Calu3 (cell line): Measurements from ENCODE around the gene BMERB1. TPM values are rescaled to one million over a fixed set of nuclear protein-coding genes. Genes with fewer than 3 reads are reported as not detected.

Source experiments
- BruUV-seq: library from RNA; stranded (reverse); fragments of 400-500 nt; replicated peaks from 2 replicates; lab custom pipeline; 2021; lab: Mats Ljungman, UMichigan
- CTCF ChIA-PET: fragments of 300-600 bp; sonication (Branson Sonifier 250); formaldehyde crosslinking; loops from one replicate; lab custom pipeline; 2022; ENCODE audit warnings: antibody characterized with exemption; lab: Charles Lee
- DNase-seq: peaks from one replicate; pipeline ENCODE4 v3.0.0; 2022
- H3K27ac Mint-ChIP-seq: one replicate; pipeline ENCODE4 v1.8.0; 2022; ENCODE audit warnings: mixed read lengths; ENCODE audit not compliant: unreplicated experiment
- H3K27me3 Mint-ChIP-seq: one replicate; pipeline ENCODE4 v1.8.0; 2022; ENCODE audit warnings: mixed read lengths; ENCODE audit not compliant: unreplicated experiment
- H3K36me3 Mint-ChIP-seq: one replicate; pipeline ENCODE4 v1.8.0; 2022; ENCODE audit warnings: mild to moderate bottlenecking, moderate library complexity, mixed read lengths; ENCODE audit not compliant: insufficient read depth, unreplicated experiment
- H3K4me1 Mint-ChIP-seq: one replicate; pipeline ENCODE4 v1.8.0; 2022; ENCODE audit warnings: mild to moderate bottlenecking, low read depth, mixed read lengths; ENCODE audit not compliant: unreplicated experiment
- H3K4me3 Mint-ChIP-seq: one replicate; pipeline ENCODE4 v1.8.0; 2022; ENCODE audit warnings: mild to moderate bottlenecking, low read depth, moderate library complexity, mixed read lengths; ENCODE audit not compliant: unreplicated experiment
- H3K9me3 Mint-ChIP-seq: one replicate; pipeline ENCODE4 v1.8.0; 2022; ENCODE audit warnings: low read depth, mixed read lengths; ENCODE audit not compliant: unreplicated experiment
- CTCF ChIP-seq: fragments of 200-600 bp; IDR thresholded peaks from one replicate; pipeline ENCODE4 v1.8.0; 2022; ENCODE audit warnings: antibody characterized with exemption; ENCODE audit not compliant: unreplicated experiment
- intact Hi-C: fragments of 100-400 bp; cut with micrococcal nuclease; formaldehyde crosslinking; loops from one replicate; pipeline ENCODE4 v1.10.0; 2022; ENCODE audit not compliant: unreplicated experiment
- total RNA-seq: library from RNA; stranded (reverse); gene quantifications from 2 replicates; pipeline ENCODE4 v1.2.3, GENCODE V29; 2022

Gene BMERB1
- total RNA-seq, 1 experiment from 2014 or later = 3.0 TPM

- CTCF ChIA-PET = no interaction called here
These were observed 59.2 kb downstream of the BMERB1 start for GRCh38 chr16:15493466-15494180.

DNA sequence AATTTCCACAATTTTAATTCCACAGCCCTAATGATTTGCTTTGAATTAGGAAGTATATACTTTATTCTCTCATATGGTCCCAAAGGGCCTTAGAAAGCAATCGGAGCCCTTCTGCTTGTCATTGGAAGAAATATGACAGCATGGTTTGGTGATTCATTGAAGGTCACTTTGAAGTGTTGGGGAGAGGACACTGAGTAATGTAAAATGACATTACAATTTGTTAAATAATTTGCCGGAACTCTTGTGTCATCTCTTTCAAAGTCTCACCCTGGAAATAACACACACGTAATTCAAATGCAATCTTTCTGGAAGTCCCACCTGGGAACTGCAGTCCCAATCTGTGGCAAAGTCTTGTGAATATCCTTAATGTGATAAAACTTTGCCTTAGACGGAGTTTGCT is 59.8 kb downstream of the BMERB1 start:
- no peak for DNase-seq
- H3K9me3 Mint-ChIP-seq = peaks cover 4% of the 10 kb centered on the region
- no peak for TF ChIP-seq CTCF
- H3K4me1 Mint-ChIP-seq = peaks cover 9% of the 10 kb centered on the region
- H3K36me3 Mint-ChIP-seq = no peaks in the 10 kb centered on the region
- peaks cover 16% of the 10 kb centered on the region for H3K27me3 Mint-ChIP-seq
- CTCF ChIA-PET = no interaction called here
- BruUV-seq = no TSS peak
- H3K27ac Mint-ChIP-seq = no peak overlapping the region
- intact Hi-C loops = no loop called here
- no peak overlapping the region for H3K4me3 Mint-ChIP-seq

More at GRCh38 chr16:15493466-15494180, 59.2 kb downstream of the BMERB1 start:
- no peak for DNase-seq
- no peaks in the 10 kb centered on the region for H3K36me3 Mint-ChIP-seq
- peaks cover 11% of the 10 kb centered on the region for H3K4me1 Mint-ChIP-seq
- no peak overlapping the region for H3K4me3 Mint-ChIP-seq
- BruUV-seq = no TSS peak
- no peak overlapping the region for H3K27ac Mint-ChIP-seq
- H3K9me3 Mint-ChIP-seq = peaks cover 4% of the 10 kb centered on the region
- TF ChIP-seq CTCF = no peak
- peaks cover 10% of the 10 kb centered on the region for H3K27me3 Mint-ChIP-seq
- intact Hi-C loops = no loop called here

DNA sequence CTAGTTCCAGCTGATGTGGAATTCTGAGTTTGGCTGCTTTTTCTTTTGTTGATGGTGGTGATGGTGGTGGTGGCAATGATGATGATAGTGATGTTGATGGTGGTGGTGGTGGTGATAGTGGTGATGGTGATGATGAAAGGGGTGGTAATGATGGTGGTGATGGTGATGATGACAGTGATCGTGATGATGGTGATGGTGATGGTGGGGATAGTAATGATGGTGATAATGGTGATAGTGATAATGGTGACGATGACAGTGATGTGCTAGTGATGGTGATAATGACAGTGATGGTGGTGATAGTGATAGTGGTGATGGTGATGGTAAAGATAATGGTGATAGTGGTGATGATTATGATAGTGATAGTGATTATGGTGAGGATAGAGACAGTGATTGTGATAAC is 61.5 kb downstream of the BMERB1 start:
- Mint-ChIP-seq H3K4me1 (no peaks in the 10 kb centered on the region), H3K27ac (no peak overlapping the region), H3K9me3 (peaks cover 4% of the 10 kb centered on the region), H3K4me3 (no peak overlapping the region), H3K36me3 (no peaks in the 10 kb centered on the region), H3K27me3 (peaks cover 22% of the 10 kb centered on the region)
- intact Hi-C loops = no loop called here
- no peak for TF ChIP-seq CTCF
- CTCF ChIA-PET = no interaction called here
- BruUV-seq = no TSS peak
- no peak for DNase-seq

DNA sequence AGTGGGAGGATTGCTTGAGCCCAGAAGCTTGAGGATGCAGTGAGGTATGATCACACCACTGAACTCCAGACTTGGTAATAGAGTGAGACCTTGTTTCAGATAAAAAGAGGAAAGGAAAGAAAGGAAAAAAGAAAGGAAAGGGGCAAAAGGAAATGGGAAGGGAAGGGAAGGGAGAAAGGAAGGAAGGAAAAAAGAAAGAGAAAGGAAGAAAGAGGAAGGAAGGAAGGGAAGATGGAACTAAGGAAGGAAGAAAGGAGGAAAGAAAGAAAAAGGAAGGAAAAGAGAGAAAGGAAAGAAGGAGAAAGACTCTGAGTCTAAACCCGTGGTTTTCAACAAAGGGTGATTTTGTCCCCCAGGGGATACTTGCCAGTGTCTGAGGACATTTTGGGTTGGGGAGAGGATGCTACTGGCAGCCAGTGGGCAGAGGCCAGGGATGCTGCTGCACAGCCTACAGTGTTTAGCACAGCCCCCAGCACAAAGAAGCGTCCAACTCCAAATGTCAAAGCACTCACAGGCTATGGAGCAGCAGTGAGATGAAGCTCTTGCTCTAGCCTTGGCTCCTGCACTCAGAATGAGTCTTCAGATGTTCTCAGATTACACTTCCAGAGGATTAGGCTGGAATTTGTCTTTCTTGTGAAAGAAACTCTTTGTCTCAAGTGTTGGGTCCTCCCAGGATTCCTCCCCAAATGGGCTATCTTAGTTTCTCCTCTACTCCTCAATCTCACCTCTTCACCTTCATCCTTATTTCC is 64.2 kb downstream of the BMERB1 start:
- H3K36me3 Mint-ChIP-seq = no peaks in the 10 kb centered on the region
- intact Hi-C loops = no loop called here
- H3K4me1 Mint-ChIP-seq = peaks cover 11% of the 10 kb centered on the region
- H3K27me3 Mint-ChIP-seq = peaks cover 22% of the 10 kb centered on the region
- no peak for TF ChIP-seq CTCF
- no peak overlapping the region for H3K27ac Mint-ChIP-seq
- CTCF ChIA-PET = no interaction called here
- BruUV-seq = no TSS peak
- DNase-seq = no peak
- no peak overlapping the region for H3K4me3 Mint-ChIP-seq
- peaks cover 4% of the 10 kb centered on the region for H3K9me3 Mint-ChIP-seq
